Measurements from ENCODE around the gene SMIM13. TPM values are rescaled to one million over a fixed set of nuclear protein-coding genes. Genes with fewer than 3 reads are reported as not detected.
"Not testable (repeated sequence)": the region's sequence is repeated elsewhere in the genome, so short reads cannot be mapped to it uniquely, and the experiment has no call there.

The SMIM13 gene
- total and polyA plus RNA-seq, 2 experiments from 2014 or later = 8.9 to 9.6 TPM

GRCh38 chr6:11085758-11086435 is 7.7 kb upstream of the SMIM13 start:
- Histone ChIP-seq H3K36me3 (no peaks in the 10 kb centered on the region), H3K4me1 (ENCODE audit: low read depth) (no peaks in the 10 kb centered on the region), H3K27ac (no peak overlapping the region), H3K9me3 (ENCODE audit: low read depth) (no peaks in the 10 kb centered on the region), H3K27me3 (no peaks in the 10 kb centered on the region), H3K4me3 (no peak overlapping the region)
- TF ChIP-seq CTCF (IDR thresholded peaks at IDR 0.05; ENCODE audit: low read depth, low read length) = no peak
- DNase-seq (ENCODE audit: low read depth in 1 of 2, low spot score in 1 of 2) = peak in 1 of 2 donors; percentile 85

GRCh38 chr6:11087141-11087812 is 6.4 kb upstream of the SMIM13 start:
- H3K4me3 ChIP-seq; H3K4me1 ChIP-seq (ENCODE audit: low read depth); H3K27ac ChIP-seq; DNase-seq (ENCODE audit: low read depth in 1 of 2, low spot score in 1 of 2); H3K9me3 ChIP-seq (ENCODE audit: low read depth); H3K27me3 ChIP-seq; H3K36me3 ChIP-seq: not testable (repeated sequence)

GRCh38 chr6:11089695-11090094 is 3.9 kb upstream of the SMIM13 start:
- no peaks in the 10 kb centered on the region for H3K36me3 ChIP-seq
- no peak overlapping the region for H3K27ac ChIP-seq
- H3K27me3 ChIP-seq = no peaks in the 10 kb centered on the region
- no peak for DNase-seq (ENCODE audit: low read depth in 1 of 2, low spot score in 1 of 2)
- no peak overlapping the region for H3K4me3 ChIP-seq
- no peak for TF ChIP-seq CTCF (IDR thresholded peaks at IDR 0.05; ENCODE audit: low read depth, low read length)
- H3K9me3 ChIP-seq (ENCODE audit: low read depth) = no peaks in the 10 kb centered on the region
- H3K4me1 ChIP-seq (ENCODE audit: low read depth) = no peaks in the 10 kb centered on the region

GRCh38 chr6:11091141-11091540 is 2.5 kb upstream of the SMIM13 start:
- H3K4me3 ChIP-seq; DNase-seq (ENCODE audit: low read depth in 1 of 2, low spot score in 1 of 2); H3K27ac ChIP-seq; H3K4me1 ChIP-seq (ENCODE audit: low read depth); H3K9me3 ChIP-seq (ENCODE audit: low read depth); H3K36me3 ChIP-seq; H3K27me3 ChIP-seq: not testable (repeated sequence)

GRCh38 chr6:11092668-11093375 is 812 bp upstream of the SMIM13 start:
- H3K27me3 ChIP-seq = no peaks in the 10 kb centered on the region
- peak overlapping the region; percentile 94 for H3K4me3 ChIP-seq
- H3K9me3 ChIP-seq (ENCODE audit: low read depth) = no peaks in the 10 kb centered on the region
- no peak for TF ChIP-seq CTCF (IDR thresholded peaks at IDR 0.05; ENCODE audit: low read depth, low read length)
- H3K4me1 ChIP-seq (ENCODE audit: low read depth) = no peaks in the 10 kb centered on the region
- peak overlapping the region; percentile 91 for H3K27ac ChIP-seq
- no peaks in the 10 kb centered on the region for H3K36me3 ChIP-seq
- DNase-seq (ENCODE audit: low read depth in 1 of 2, low spot score in 1 of 2) = peak in 1 of 2 donors; percentile 36

- TF ChIP-seq CTCF (IDR thresholded peaks at IDR 0.05; ENCODE audit: low read depth, low read length) = no peak
- Histone ChIP-seq H3K4me1 (ENCODE audit: low read depth) (no peaks in the 10 kb centered on the region), H3K27ac (peak overlapping the region; percentile 91), H3K4me3 (peak overlapping the region; percentile 94), H3K9me3 (ENCODE audit: low read depth) (no peaks in the 10 kb centered on the region), H3K36me3 (no peaks in the 10 kb centered on the region), H3K27me3 (no peaks in the 10 kb centered on the region)
- DNase-seq (ENCODE audit: low read depth in 1 of 2, low spot score in 1 of 2) = no peak
Measured at GRCh38 chr6:11093376-11093625, 333 bp upstream of the SMIM13 start.
